Frontal cortex (tissue), 4 donors: ENCODE results near the gene RAG2. TPM values are rescaled to one million over a fixed set of nuclear protein-coding genes. Genes with fewer than 3 reads are reported as not detected.
"Not testable (repeated sequence)": the region's sequence is repeated elsewhere in the genome, so short reads cannot be mapped to it uniquely, and the experiment has no call there.

Source experiments
- DNase-seq, 2 donors: peaks; one replicate each; pipeline ENCODE4 v3.0.0; 2012; ENCODE audit warnings: low spot score in 2 of 2
- FAIRE-seq: peaks from 2 replicates; lab custom pipeline; 2012; peaks lifted over from hg19 to GRCh38; lab: Jason Lieb, UNC
- total RNA-seq: library from RNA; depleted of rRNA; stranded (reverse); fragments of >200 nt; gene quantifications from one replicate; pipeline ENCODE4 v1.2.3, GENCODE V29; 2014
- donor health status: control.
- donor health status: control.
- donor health status: control.

Gene RAG2
- total RNA-seq, 1 donor from 2014 or later, result not detected

- DNase-seq (no peak), FAIRE-seq (no peak)
Observed at GRCh38 chr11:36558571-36559413, 39.2 kb downstream of the RAG2 start.

DNA sequence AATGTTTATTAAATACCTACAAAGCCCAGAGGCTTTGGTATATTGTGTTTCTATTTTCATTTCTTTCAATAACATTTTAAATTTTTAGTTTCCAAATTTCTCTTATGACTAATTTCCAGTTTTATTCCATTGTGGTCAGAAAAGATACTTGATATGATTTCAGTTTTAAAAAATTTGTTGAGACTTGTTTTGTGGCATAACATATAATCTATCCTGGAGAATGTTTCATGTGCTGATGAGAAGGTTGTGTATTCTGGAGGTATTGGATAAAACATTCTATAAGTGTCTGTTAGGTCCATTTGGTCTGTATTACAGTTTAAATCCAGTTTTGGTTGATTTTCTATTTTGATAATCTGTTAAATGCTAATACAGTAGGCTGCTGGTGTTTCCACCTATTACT lies 40.0 kb downstream of the RAG2 start:
- FAIRE-seq, result no peak
- DNase-seq, result no peak

GRCh38 chr11:36557390-36557789 lies 40.6 kb downstream of the RAG2 start:
- not testable (repeated sequence) for DNase-seq, FAIRE-seq

GRCh38 chr11:36550385-36551115 lies 47.5 kb downstream of the RAG2 start:
- FAIRE-seq, result no peak
- DNase-seq, result no peak

Other genes starting within 250 kb of the RAG2 start
- 13.0 TPM for gene TRAF6, start 88.0 kb downstream of the RAG2 start, total RNA-seq
- 0.41 TPM for gene RAG1, start 30.2 kb downstream of the RAG2 start, total RNA-seq
- 51.4 TPM for gene IFTAP, start 3.7 kb downstream of the RAG2 start, total RNA-seq